K562 (cell line): ENCODE results near the gene TEX14. TPM values are rescaled to one million over a fixed set of nuclear protein-coding genes. Genes with fewer than 3 reads are reported as not detected.

Source experiments
- CBFB ChIP-seq: sonication (generic); formaldehyde crosslinking; IDR thresholded peaks from 2 replicates; pipeline ENCODE4 v1.4.0; 2020; ENCODE audit warnings: mild to moderate bottlenecking, missing genetic modification reagents
- DNMT1 ChIP-seq: fragments of 450-650 bp; IDR thresholded peaks from 2 replicates; pipeline ENCODE4 v1.6.1; 2016; ENCODE audit warnings: antibody characterized with exemption, mild to moderate bottlenecking
- ELF4 ChIP-seq: fragments of 450-650 bp; formaldehyde crosslinking; IDR thresholded peaks from 2 replicates; pipeline ENCODE4 v1.4.0; 2022; ENCODE audit warnings: missing genetic modification characterization
- ERF ChIP-seq: fragments of 450-650 bp; formaldehyde crosslinking; IDR thresholded peaks from 2 replicates; pipeline ENCODE4 v1.4.0; 2020; ENCODE audit warnings: mild to moderate bottlenecking, mixed read lengths
- FOXA1 ChIP-seq: fragments of 450-650 bp; IDR thresholded peaks from 2 replicates; pipeline ENCODE4 v1.6.1; 2016; ENCODE audit warnings: mild to moderate bottlenecking, borderline replicate concordance
- MTA1 ChIP-seq: fragments of 450-650 bp; IDR thresholded peaks from 2 replicates; pipeline ENCODE4 v1.6.1; 2017; ENCODE audit warnings: borderline replicate concordance
- NRF1 ChIP-seq, 2 experiments: fragments of 450-650 bp; IDR thresholded peaks in 1 of 2; conservative IDR thresholded peaks in 1 of 2; 2 replicates each; pipeline ENCODE4 v1.6.1; 2014; ENCODE audit warnings: mild to moderate bottlenecking in 2 of 2
- RBM39 ChIP-seq: fragments of 200-400 bp; formaldehyde crosslinking; optimal IDR thresholded peaks from 2 replicates; pipeline ENCODE3; 2018; ENCODE audit warnings: low read depth, low read length
- SIN3A ChIP-seq, 2 experiments: fragments of 150-350 bp in 1 of 2; IDR thresholded peaks; 2 replicates each; pipeline ENCODE4 v1.6.1; 2011 to 2016; ENCODE audit warnings: borderline replicate concordance in 2 of 2, low read depth in 2 of 2, low read length in 2 of 2, mild to moderate bottlenecking in 2 of 2, moderate library complexity in 2 of 2; ENCODE audit not compliant: control insufficient read depth in 1 of 2
- SMARCB1 ChIP-seq: IDR thresholded peaks from 2 replicates; pipeline ENCODE4 v1.6.1; 2011; ENCODE audit warnings: improper control_type of control experiment, low read depth; ENCODE audit not compliant: insufficient read length
- SMARCC2 ChIP-seq: fragments of 450-650 bp; IDR thresholded peaks from 2 replicates; pipeline ENCODE4 v1.6.1; 2017; ENCODE audit warnings: antibody characterized with exemption, moderate library complexity, mild to moderate bottlenecking, low read depth
- SMARCE1 ChIP-seq: fragments of 450-650 bp; IDR thresholded peaks from 2 replicates; pipeline ENCODE4 v1.7.1; 2016; ENCODE audit warnings: mild to moderate bottlenecking
- SRF ChIP-seq, 2 experiments: fragments of 250-450, 450-650 bp in 1 of 2; sonication (Bioruptor Pico) in 1 of 2; sonication (generic) in 1 of 2; formaldehyde crosslinking; IDR thresholded peaks; 2 replicates each; pipeline versions ENCODE4 v1.5.0 to v1.5.1; 2020 to 2022; ENCODE audit warnings: mild to moderate bottlenecking in 1 of 2, missing genetic modification reagents in 1 of 2
- TRIM24 ChIP-seq, 2 experiments: fragments of 450-650 bp; IDR thresholded peaks; 2 replicates each; pipeline ENCODE4 v1.6.1; 2016
- ZNF324 ChIP-seq: fragments of 250-450 bp; sonication (Bioruptor Pico); IDR thresholded peaks from 2 replicates; pipeline ENCODE4 v1.4.0; 2020; ENCODE audit warnings: mild to moderate bottlenecking
- ZNF398 ChIP-seq: fragments of 250-450 bp; sonication (Bioruptor Pico); IDR thresholded peaks from 2 replicates; pipeline ENCODE4 v1.8.0; 2021; ENCODE audit warnings: moderate library complexity, mild to moderate bottlenecking, inconsistent platforms
- ZNF75A ChIP-seq: fragments of 450-650 bp; formaldehyde crosslinking; IDR thresholded peaks from 2 replicates; pipeline ENCODE4 v1.4.0; 2020; ENCODE audit warnings: mild to moderate bottlenecking
- polyA plus RNA-seq, 8 experiments: library from polyadenylated mRNA; depleted of rRNA in 4 of 8; stranded (reverse) in 5 of 8; unstranded in 3 of 8; fragments of >200 nt; fragmentation: Nextera tagmentation in 2 of 8; fragmentation: Illumina TruSeq in 1 of 8; extraction: Ambion mirVana in 2 of 8; extraction: Trizol in 1 of 8; gene quantifications; 2 replicates each; pipeline versions ENCODE4 v1.2.1 to v1.2.3, GENCODE V29; 2011 to 2014; ENCODE audit warnings: inconsistent platforms in 1 of 8, missing spikeins in 1 of 8
- total RNA-seq, 7 experiments: library from RNA; depleted of rRNA in 6 of 7; stranded (reverse); fragments of >200 nt in 6 of 7; fragmentation: Illumina TruSeq in 2 of 7; extraction: Trizol in 2 of 7; gene quantifications; 2 replicates each; pipeline versions ENCODE4 v1.2.1 to v1.2.3, GENCODE V29; 2011 to 2021; ENCODE audit warnings: low replicate concordance in 1 of 7
- TF ChIP-seq, protein P1 (sequence below), 2 experiments: fragments of 450-650 bp in 1 of 2; IDR thresholded peaks; 2 replicates each; pipeline ENCODE4 v1.6.1; 2011 to 2017; ENCODE audit warnings: low read depth in 2 of 2, antibody characterized with exemption in 1 of 2, borderline replicate concordance in 1 of 2, low read length in 1 of 2, mild to moderate bottlenecking in 1 of 2, mixed read lengths in 1 of 2; ENCODE audit not compliant: control insufficient read depth in 1 of 2
- TF ChIP-seq, protein P2 (sequence below): fragments of 250-450 bp; sonication (Bioruptor Pico); IDR thresholded peaks from 2 replicates; pipeline ENCODE4 v1.8.0; 2022; ENCODE audit warnings: inconsistent platforms

Gene TEX14
- total and polyA plus RNA-seq, 9 of the 15 experiments (the other 6 are each of a cell fraction or from before 2014, with no cell fraction given), result 0.05 to 0.12 (median 0.09) TPM; not detected in 1

DNA sequence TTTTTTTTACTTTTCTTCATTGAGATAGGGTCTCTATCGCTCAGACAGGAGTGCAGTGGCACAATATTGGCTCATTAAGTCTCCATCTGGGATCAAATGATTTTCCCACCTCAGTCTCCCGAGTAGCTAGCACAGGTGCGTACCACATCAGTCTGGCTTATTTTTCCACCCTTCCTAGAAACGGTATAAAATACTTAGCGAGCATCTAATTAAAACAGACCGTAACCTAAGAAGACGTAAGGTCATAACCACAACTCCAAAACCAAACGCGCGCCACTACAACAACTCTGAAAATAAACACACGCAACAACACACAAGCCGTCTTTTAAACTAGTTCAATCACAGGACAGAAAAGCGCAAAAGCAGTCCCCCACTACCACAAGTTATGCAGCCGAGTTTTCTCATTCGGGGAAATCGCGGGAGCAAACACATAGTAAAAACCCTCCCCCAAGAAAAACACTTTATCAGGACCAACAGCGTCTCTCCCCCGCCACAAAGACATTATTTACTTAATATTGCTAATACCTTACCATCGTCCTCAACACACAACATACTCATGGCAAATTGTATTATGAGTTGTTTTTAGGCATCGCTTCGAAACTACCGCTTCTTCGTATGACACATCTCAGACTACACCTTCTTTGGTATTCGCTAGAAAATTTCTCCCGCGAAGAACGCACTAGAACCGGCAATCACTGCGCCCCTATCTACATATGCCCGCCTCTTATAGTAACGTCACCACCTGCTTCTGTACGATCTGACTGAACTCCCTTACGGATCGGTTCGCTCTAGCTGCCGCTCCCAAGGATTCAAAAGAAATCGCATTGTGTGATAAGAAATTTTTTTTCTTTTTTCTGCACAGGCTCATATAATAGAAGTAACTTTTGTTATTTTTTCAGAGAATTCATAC lies 32.8 kb downstream of the TEX14 start (continued):
- TF ChIP-seq, protein P1, sequence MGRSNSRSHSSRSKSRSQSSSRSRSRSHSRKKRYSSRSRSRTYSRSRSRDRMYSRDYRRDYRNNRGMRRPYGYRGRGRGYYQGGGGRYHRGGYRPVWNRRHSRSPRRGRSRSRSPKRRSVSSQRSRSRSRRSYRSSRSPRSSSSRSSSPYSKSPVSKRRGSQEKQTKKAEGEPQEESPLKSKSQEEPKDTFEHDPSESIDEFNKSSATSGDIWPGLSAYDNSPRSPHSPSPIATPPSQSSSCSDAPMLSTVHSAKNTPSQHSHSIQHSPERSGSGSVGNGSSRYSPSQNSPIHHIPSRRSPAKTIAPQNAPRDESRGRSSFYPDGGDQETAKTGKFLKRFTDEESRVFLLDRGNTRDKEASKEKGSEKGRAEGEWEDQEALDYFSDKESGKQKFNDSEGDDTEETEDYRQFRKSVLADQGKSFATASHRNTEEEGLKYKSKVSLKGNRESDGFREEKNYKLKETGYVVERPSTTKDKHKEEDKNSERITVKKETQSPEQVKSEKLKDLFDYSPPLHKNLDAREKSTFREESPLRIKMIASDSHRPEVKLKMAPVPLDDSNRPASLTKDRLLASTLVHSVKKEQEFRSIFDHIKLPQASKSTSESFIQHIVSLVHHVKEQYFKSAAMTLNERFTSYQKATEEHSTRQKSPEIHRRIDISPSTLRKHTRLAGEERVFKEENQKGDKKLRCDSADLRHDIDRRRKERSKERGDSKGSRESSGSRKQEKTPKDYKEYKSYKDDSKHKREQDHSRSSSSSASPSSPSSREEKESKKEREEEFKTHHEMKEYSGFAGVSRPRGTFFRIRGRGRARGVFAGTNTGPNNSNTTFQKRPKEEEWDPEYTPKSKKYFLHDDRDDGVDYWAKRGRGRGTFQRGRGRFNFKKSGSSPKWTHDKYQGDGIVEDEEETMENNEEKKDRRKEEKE (IDR thresholded peaks at IDR 0.05; ENCODE audit: borderline replicate concordance in 1 of 2, control insufficient read depth in 1 of 2, low read depth in 2 of 2, low read length in 1 of 2), result peak in 1 of 2 experiments; percentile 100; a peak in 3 of 4 replicates
- TF ChIP-seq TRIM24 (IDR thresholded peaks at IDR 0.05) (peak in 1 of 2 experiments; percentile 80; a peak in 1 of 4 replicates), SRF (CRISPR knock-in tag; IDR thresholded peaks at IDR 0.05) (peak; percentile 12 to 96; a peak in 3 of 4 replicates), MTA1 (peak; percentile 43; the same call in 1 of the 2 replicates), ELF4 (CRISPR knock-in tag) (peak; percentile 100), CBFB (CRISPR knock-in tag) (peak; percentile 92), SMARCC2 (no peak), ZNF324 (peak; percentile 80), RBM39 (peak; percentile 100), ZNF75A (CRISPR knock-in tag) (peak; percentile 85), ZNF398 (CRISPR knock-in tag) (peak; percentile 74; the same call in 1 of the 2 replicates), DNMT1 (0 out of 2 replicates have a peak, but pooled peaks have one; percentile 49), SMARCE1 (no peak), ERF (CRISPR knock-in tag) (peak; percentile 100), FOXA1 (no peak), SMARCB1 (no peak), NRF1 (conservative IDR thresholded peaks at IDR 0.05 in 1 of 2, IDR thresholded peaks at IDR 0.05 in 1 of 2) (no peak; a peak in 1 of 4 replicates), SIN3A (IDR thresholded peaks at IDR 0.05; ENCODE audit: borderline replicate concordance in 2 of 2, control insufficient read depth in 1 of 2, low read depth in 2 of 2, low read length in 2 of 2) (peak; percentile 68 to 99; a peak in 3 of 4 replicates)
- TF ChIP-seq, protein P2, sequence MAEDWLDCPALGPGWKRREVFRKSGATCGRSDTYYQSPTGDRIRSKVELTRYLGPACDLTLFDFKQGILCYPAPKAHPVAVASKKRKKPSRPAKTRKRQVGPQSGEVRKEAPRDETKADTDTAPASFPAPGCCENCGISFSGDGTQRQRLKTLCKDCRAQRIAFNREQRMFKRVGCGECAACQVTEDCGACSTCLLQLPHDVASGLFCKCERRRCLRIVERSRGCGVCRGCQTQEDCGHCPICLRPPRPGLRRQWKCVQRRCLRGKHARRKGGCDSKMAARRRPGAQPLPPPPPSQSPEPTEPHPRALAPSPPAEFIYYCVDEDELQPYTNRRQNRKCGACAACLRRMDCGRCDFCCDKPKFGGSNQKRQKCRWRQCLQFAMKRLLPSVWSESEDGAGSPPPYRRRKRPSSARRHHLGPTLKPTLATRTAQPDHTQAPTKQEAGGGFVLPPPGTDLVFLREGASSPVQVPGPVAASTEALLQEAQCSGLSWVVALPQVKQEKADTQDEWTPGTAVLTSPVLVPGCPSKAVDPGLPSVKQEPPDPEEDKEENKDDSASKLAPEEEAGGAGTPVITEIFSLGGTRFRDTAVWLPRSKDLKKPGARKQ, result no peak
